Panc1 (cell line): ENCODE measurements around the gene ALOX12B. TPM values are rescaled to one million over a fixed set of nuclear protein-coding genes. Genes with fewer than 3 reads are reported as not detected.

Experiments
- ATAC-seq: fragments of 200-7000 bp; cut with Tn5 transposase; 2 replicates; pipeline ENCODE4 v1.9.1; 2020; ENCODE audit warnings: mild to moderate bottlenecking, moderate library complexity
- BruUV-seq: library from RNA; stranded (reverse); fragments of 400-500 nt; replicated peaks from 2 replicates; lab custom pipeline; 2021; lab: Mats Ljungman, UMichigan
- CTCF ChIA-PET: fragments of 300-600 bp; sonication (Branson Sonifier 250); formaldehyde crosslinking; loops from one replicate; lab custom pipeline; 2022; ENCODE audit warnings: antibody characterized with exemption; lab: Charles Lee
- POLR2A ChIA-PET: fragments of 300-600 bp; sonication (Branson Sonifier 250); formaldehyde crosslinking; loops from one replicate; lab custom pipeline; 2022; ENCODE audit warnings: antibody characterized with exemption; lab: Charles Lee
- DNase-seq: peaks from one replicate; pipeline ENCODE4 v3.0.0-alpha.2; 2010; ENCODE audit warnings: low read depth, low spot score
- H3K27ac ChIP-seq: 2 replicates; pipeline ENCODE4 v1.5.1; 2011; ENCODE audit warnings: mild to moderate bottlenecking, low read length, inconsistent platforms
- H3K27me3 ChIP-seq: fragments of 200-500 bp; sonication (Bioruptor generic); 2 replicates; pipeline ENCODE4 v1.6.0; 2014; ENCODE audit warnings: low read length, inconsistent platforms; ENCODE audit not compliant: control insufficient read depth, insufficient read depth
- H3K36me3 ChIP-seq: fragments of 200-500 bp; sonication (Bioruptor generic); 2 replicates; pipeline ENCODE4 v1.5.1; 2014; ENCODE audit warnings: inconsistent platforms, mild to moderate bottlenecking, low read length, moderate library complexity; ENCODE audit not compliant: control insufficient read depth, insufficient read depth
- H3K4me1 ChIP-seq: 2 replicates; pipeline ENCODE4 v1.5.1; 2011; ENCODE audit warnings: inconsistent platforms, mild to moderate bottlenecking, low read length, moderate library complexity; ENCODE audit not compliant: control insufficient read depth, insufficient read depth
- H3K4me3 ChIP-seq, 2 experiments: 2 replicates each; pipeline ENCODE4 v1.5.1; 2011 to 2012; ENCODE audit warnings: low read depth in 2 of 2, low read length in 2 of 2, mild to moderate bottlenecking in 2 of 2, inconsistent platforms in 1 of 2, moderate library complexity in 1 of 2
- H3K9me3 ChIP-seq: fragments of 200-500 bp; sonication (Bioruptor generic); 2 replicates; pipeline ENCODE4 v1.5.1; 2014; ENCODE audit warnings: low read depth, mild to moderate bottlenecking, inconsistent platforms, low read length, moderate library complexity; ENCODE audit not compliant: control insufficient read depth, insufficient read depth
- CTCF ChIP-seq: fragments of 450-650 bp; IDR thresholded peaks from 2 replicates; pipeline ENCODE4 v1.5.1; 2017; ENCODE audit warnings: mild to moderate bottlenecking
- POLR2AphosphoS5 ChIP-seq: IDR thresholded peaks from 2 replicates; pipeline ENCODE4 v1.6.1; 2012; ENCODE audit warnings: mild to moderate bottlenecking, low read depth, low read length, moderate library complexity
- REST ChIP-seq, 2 experiments: IDR thresholded peaks; 2 replicates each; pipeline ENCODE4 v1.6.1; 2011 to 2012; ENCODE audit warnings: low read depth in 2 of 2, control low read depth in 1 of 2, low read length in 1 of 2, mild to moderate bottlenecking in 1 of 2, moderate library complexity in 1 of 2; ENCODE audit not compliant: insufficient read depth in 1 of 2
- SIN3A ChIP-seq: IDR thresholded peaks from 2 replicates; pipeline ENCODE4 v1.6.1; 2012; ENCODE audit warnings: low read depth, mild to moderate bottlenecking, low read length, moderate library complexity, borderline replicate concordance; ENCODE audit not compliant: insufficient read depth
- TCF7L2 ChIP-seq: IDR thresholded peaks from 2 replicates; pipeline ENCODE4 v1.6.1; 2011; ENCODE audit warnings: mild to moderate bottlenecking, low read depth, low read length, inconsistent platforms
- in situ Hi-C: cut with HindIII; loops from 2 replicates; pipeline ENCODE4 v1.10.0; 2016; ENCODE audit warnings: low sequenced_read_pairs, low pct_unique_long_range_greater_than_20kb
- intact Hi-C: fragments of 100-400 bp; cut with micrococcal nuclease; formaldehyde crosslinking; loops from one replicate; pipeline ENCODE4 v1.10.0; 2022; ENCODE audit not compliant: unreplicated experiment
- total RNA-seq: library from RNA; stranded (reverse); gene quantifications from one replicate; pipeline ENCODE4 v1.2.1, GENCODE V29; 2021; ENCODE audit not compliant: unreplicated experiment

The ALOX12B gene
- total RNA-seq, 1 experiment from 2014 or later = not detected

GRCh38 chr17:8072341-8072728 lies 15.2 kb downstream of the ALOX12B start:
- TF ChIP-seq TCF7L2 = no peak
- TF ChIP-seq CTCF = no peak
- TF ChIP-seq POLR2AphosphoS5 = no peak
- TF ChIP-seq SIN3A = no peak
- TF ChIP-seq REST (IDR thresholded peaks at IDR 0.05; ENCODE audit: insufficient read depth in 1 of 2, low read depth in 2 of 2, low read length in 1 of 2) = no peak
- H3K4me3 ChIP-seq = no peak overlapping the region
- H3K36me3 ChIP-seq = no peaks in the 10 kb centered on the region; the same call in 1 of the 2 replicates
- no peak overlapping the region for H3K27ac ChIP-seq
- no peaks in the 10 kb centered on the region; the same call in 1 of the 2 replicates for H3K4me1 ChIP-seq
- H3K27me3 ChIP-seq = no peaks in the 10 kb centered on the region; the same call in 1 of the 2 replicates
- in situ Hi-C loops = no loop called here
- no TSS peak for BruUV-seq
- no peaks in the 10 kb centered on the region for H3K9me3 ChIP-seq
- ATAC-seq (no peak), DNase-seq (no peak)
- ChIA-PET POLR2A (no interaction called here), CTCF (no interaction called here)
- intact Hi-C loops = no loop called here

- Histone ChIP-seq H3K4me1 (no peaks in the 10 kb centered on the region; the same call in 1 of the 2 replicates), H3K4me3 (no peak overlapping the region), H3K36me3 (no peaks in the 10 kb centered on the region; the same call in 1 of the 2 replicates), H3K27me3 (no peaks in the 10 kb centered on the region; the same call in 1 of the 2 replicates), H3K27ac (no peak overlapping the region), H3K9me3 (no peaks in the 10 kb centered on the region)
- in situ Hi-C loops (no loop called here), intact Hi-C loops (no loop called here)
- POLR2A ChIA-PET = no interaction called here
- TF ChIP-seq REST (IDR thresholded peaks at IDR 0.05; ENCODE audit: insufficient read depth in 1 of 2, low read depth in 2 of 2, low read length in 1 of 2) = no peak
- no peak for TF ChIP-seq CTCF
- TF ChIP-seq SIN3A = no peak
- TF ChIP-seq POLR2AphosphoS5 = no peak
- no peak for TF ChIP-seq TCF7L2
- ATAC-seq (no peak), DNase-seq (no peak)
- no TSS peak for BruUV-seq
- CTCF ChIA-PET = interaction anchor here (0.9 kb wide), 1 partner anchor 11 kb away, joined by 3 read pairs; no protein-coding TSS in a partner anchor
These were observed 16.0 kb downstream of the ALOX12B start for GRCh38 chr17:8071496-8071895.
